ENCODE data around the gene CCNJL.

CCNJL gene

GRCh38 chr5:160211352-160211751, 101.0 kb downstream of the CCNJL start:
- no peak for TF ChIP-seq CTCF (IDR thresholded peaks at IDR 0.05; ENCODE audit: borderline replicate concordance, insufficient read depth, low read depth, low read length)
- no peak overlapping the region for H3K4me3 ChIP-seq (ENCODE audit: low read depth, low read length)

- no peak for TF ChIP-seq CTCF (IDR thresholded peaks at IDR 0.05; ENCODE audit: borderline replicate concordance, insufficient read depth, low read depth, low read length)
- H3K4me3 ChIP-seq (ENCODE audit: low read depth, low read length), result no peak overlapping the region
Observed at GRCh38 chr5:160210606-160211005, 101.8 kb downstream of the CCNJL start.

- TF ChIP-seq CTCF (IDR thresholded peaks at IDR 0.05; ENCODE audit: borderline replicate concordance, insufficient read depth, low read depth, low read length), result no peak
Observed at GRCh38 chr5:160209917-160210316, 102.4 kb downstream of the CCNJL start.

GRCh38 chr5:160207061-160207460, 105.3 kb downstream of the CCNJL start:
- no peak for TF ChIP-seq CTCF (IDR thresholded peaks at IDR 0.05; ENCODE audit: borderline replicate concordance, insufficient read depth, low read depth, low read length)
- H3K4me3 ChIP-seq (ENCODE audit: low read depth, low read length), result no peak overlapping the region

More at GRCh38 chr5:160209917-160210316, 102.4 kb downstream of the CCNJL start:
- no peak overlapping the region for H3K4me3 ChIP-seq (ENCODE audit: low read depth, low read length)
